D341Med (cell line): ENCODE measurements around the gene SOX1.

Experiments
- DNase-seq: peaks from one replicate; pipeline ENCODE4 v3.0.0; 2012; ENCODE audit warnings: low spot score

The SOX1 gene

DNA sequence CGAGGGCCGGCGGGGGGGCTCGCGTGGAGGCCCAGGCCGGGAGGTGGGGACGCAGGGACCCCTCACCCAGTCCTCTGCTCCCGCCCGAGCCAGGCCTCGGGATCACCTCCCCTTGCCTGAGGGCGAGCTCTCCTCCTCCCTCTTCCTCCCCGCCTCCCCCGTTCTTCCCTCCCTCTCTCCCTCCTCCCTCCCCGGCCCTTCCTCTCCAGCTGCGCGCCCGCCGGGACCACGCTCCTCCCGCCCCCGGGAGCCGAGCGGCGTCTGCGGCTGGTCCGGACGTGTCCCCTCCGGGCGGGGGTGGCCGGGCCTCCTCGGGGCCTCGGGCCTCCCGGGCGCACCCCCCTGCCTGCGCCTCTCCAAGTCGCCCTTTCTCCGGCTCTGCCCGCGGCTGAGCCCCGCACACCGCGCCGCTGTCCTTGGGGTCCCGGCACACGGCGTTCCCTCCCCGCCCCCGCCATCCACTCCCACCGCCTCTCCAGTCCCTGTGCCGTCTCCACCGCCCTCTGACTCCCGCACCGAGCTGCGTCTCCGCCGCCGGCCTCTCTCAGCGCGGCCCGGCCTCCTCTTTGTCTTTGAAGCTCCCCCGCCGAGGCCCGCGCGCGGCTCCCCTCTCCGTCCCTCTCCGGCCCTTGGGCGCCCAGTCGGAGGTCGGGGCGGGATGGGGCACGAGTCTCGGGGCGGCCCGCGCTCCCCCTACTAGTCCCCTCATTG is 5.7 kb downstream of the SOX1 start:
- no peak for DNase-seq

DNA sequence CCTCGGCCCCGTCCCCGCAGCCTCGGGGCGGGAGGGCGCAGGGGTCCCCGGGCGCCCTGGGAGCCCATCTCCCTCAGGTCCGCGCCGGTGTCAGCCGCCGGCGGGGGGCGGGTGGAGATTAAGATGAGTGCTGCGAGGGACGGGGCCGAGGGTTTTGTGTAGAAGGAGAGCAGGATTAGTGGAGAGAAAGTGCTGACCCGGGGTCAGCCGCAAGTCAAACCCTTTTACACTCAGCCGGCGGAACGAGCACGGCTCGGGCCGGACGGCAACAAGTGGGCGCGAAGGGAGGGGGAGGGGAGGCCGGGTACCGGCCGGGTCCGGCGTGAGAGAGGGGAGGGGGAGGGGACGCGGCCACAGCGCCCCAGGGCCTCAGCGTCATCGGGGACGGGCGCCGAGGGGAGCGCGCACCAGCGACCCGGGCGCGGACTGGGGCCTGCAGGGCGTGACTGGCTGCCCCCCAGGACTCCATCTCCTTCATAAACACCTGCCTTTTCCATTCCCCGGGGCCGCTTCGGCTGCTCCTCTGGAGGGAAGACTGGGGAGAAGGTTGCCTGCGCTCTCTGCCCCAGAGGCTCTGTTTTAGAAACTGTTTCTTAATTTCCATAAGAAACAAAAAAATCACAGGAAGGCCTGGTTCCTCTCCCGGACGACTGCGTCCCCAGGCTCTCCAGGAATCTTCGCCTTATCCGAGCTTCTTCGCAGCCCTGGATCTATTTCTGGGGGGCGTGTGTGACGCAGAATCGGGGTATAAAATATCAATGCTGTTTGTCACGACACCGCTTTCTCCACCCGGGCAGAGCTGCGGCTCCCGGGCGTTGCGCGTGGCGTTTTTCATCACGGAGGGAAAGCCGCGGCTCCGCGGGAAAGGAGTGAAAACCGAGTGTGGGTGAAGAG is 6.5 kb downstream of the SOX1 start:
- DNase-seq: no peak

- DNase-seq: no peak
These were observed 7.4 kb downstream of the SOX1 start for GRCh38 chr13:112074139-112074865.

DNA sequence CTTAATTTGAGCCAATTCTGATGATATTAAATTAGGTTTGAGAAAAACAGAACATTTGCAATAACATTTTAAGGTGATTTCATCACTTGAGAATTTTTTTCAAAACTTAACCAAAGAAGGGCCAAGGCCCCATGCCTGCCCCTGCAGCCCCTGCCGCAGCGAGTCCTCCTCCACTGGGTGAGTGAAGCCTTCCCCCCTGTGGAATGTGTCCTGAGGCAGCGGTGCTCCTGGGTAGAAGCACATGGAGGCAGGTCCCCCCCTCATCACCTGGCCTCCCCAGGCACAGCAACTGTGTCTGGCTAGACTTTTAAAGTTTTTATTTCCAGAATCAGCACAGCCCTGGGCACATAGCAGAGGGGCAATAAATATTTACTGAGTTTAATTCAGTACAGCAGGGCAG is 10.8 kb downstream of the SOX1 start:
- no peak for DNase-seq

- no peak for DNase-seq
These were observed 11.3 kb downstream of the SOX1 start for GRCh38 chr13:112078216-112078615.

GRCh38 chr13:112078879-112079531 is 12.1 kb downstream of the SOX1 start:
- DNase-seq: no peak

DNA sequence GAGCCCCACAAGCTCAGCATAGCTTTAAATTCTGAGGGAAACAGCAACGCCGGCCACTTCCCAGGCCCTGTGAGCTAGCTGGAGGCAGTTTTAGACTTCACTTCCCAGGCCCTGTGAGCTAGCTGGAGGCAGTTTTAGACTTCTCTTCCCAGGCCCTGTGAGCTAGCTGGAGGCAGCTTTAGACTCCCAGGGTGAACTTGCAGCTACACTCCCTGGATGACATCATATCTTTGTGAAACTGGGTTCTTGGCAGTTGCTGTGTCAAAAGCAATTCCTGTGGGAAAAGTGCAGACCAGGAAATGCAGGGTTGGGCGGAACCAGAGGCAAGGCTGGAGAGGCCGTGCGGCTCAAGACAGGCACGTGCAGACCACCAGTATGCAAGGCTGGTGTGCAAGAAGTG is 12.7 kb downstream of the SOX1 start:
- DNase-seq: no peak

GRCh38 chr13:112083971-112084370 is 17.0 kb downstream of the SOX1 start:
- no peak for DNase-seq

DNA sequence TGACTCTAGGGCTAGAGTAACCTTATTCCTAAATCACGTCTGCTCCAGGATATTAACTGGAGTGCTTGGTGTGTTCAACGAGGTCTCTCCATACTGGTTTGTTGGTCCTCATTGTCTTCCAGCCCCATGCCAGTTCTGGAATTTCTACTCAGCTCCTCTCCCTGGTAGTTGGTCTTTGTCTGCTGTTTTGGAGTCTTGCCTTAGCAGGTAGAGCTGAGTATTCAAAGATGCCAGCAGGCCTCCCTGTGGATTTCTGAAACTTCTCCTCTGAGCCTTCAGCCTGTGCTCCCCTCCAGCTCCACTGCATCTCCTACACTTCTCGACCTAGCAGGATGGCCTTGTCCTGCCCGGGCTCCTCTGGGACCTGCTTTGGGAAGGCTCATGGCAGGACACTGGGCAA is 25.5 kb downstream of the SOX1 start:
- no peak for DNase-seq

DNA sequence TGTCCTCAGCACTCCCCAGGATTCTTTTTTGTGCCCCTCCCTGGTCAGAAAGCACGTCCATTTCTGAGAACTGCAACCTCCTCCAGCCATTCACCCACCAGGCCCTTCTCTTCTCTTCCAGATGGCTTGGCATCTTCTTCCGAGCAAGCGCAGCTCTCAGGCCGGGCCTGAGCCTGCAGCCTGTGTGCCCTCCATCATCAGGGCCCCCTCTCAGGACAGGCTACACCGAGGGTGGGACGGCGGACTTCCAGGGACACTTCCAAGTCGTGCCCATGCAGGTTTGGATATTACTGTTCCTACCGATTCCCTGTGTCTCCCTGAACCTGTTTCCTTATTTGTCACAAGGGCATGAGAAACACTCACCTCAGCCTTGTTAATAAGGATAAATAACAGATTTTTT is 28.4 kb downstream of the SOX1 start:
- DNase-seq: no peak

DNA sequence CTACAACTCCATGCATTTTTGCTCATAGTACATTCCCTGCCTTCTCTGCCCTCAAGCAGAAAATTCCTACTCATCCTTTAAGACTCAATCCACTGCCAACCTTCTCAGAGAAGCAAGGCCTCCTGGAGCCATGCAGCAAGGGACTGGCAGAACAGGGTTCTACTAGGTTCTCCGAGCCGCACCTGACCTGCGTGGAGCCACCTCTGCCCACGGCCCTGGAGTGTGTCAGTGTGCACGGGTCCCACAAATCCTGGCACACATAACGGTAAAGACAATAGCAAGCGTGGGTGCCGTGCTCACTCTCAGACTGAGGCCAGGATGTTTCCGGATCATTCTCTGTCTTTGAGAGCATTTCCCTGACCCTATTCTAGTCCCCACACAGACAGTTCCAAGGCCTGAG is 30.0 kb downstream of the SOX1 start:
- no peak for DNase-seq

GRCh38 chr13:112097770-112098169 is 30.8 kb downstream of the SOX1 start:
- no peak for DNase-seq

DNA sequence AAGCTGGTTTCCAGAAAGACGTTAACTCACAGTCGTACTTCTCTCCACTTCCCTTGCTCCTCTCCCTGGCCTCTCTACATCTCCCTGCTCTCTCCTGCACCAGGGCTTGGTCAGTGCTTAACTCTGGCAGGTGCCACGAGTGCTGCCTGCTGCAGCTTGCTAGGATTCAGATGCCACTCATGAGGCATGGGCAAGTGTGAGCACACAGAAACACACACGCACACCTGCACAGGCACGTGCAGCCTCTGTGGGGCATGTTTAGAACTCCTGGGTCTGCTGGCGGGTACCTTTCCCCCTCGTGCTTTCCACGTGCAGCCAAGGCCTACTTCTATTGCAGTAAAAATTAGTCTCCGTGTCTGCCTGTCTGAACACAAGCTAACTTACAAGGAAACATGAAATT is 31.8 kb downstream of the SOX1 start:
- DNase-seq: no peak

- DNase-seq: no peak
These were observed 34.5 kb downstream of the SOX1 start for GRCh38 chr13:112101360-112101930.

DNA sequence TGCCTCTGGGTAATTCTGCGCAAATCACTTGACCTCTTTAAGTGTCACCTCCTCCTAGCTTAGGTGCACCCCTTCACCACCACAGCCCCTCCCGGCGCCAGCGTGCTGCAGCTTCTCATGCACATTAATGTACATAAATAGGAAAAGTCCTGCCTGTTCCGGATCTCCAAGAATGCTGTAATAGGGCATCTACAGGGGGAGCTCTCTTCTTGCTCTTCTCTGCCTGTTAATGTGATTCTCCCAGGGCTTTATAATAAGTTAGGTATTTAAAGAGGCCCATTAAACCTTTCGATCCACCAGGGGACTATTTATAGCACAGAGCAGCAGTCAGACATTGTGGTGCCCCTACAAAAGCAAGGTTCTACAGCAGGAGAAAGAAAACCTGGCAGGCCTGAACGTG is 35.3 kb downstream of the SOX1 start:
- DNase-seq: no peak

DNA sequence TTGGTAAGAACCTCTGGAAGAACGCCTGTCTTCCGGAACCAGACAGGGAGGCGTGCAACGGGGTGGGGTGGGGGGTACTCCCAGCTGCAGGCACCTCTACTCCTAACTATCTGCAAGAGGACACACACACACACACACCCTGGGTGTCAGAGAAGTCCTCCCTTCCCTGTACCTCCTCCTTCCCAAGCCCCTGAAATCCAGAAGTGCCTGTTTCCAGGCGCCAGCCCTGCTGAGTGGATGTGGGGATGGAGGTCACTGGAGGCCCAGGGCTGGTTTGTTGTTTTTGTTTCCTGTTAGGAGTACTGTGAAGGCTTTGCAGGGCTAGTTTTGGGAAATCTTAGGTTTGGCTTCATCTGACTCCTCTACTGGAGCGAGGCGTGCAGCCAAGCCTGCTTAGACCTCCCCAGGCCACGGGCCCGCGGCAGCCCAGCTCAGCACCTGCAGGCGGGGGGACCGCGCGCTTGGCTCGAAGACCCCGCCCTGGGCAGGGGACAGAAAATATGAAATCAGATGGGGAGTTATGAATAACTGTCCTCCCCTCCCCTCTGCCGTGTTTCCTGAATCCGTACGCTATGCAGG is 36.4 kb downstream of the SOX1 start:
- no peak for DNase-seq

DNA sequence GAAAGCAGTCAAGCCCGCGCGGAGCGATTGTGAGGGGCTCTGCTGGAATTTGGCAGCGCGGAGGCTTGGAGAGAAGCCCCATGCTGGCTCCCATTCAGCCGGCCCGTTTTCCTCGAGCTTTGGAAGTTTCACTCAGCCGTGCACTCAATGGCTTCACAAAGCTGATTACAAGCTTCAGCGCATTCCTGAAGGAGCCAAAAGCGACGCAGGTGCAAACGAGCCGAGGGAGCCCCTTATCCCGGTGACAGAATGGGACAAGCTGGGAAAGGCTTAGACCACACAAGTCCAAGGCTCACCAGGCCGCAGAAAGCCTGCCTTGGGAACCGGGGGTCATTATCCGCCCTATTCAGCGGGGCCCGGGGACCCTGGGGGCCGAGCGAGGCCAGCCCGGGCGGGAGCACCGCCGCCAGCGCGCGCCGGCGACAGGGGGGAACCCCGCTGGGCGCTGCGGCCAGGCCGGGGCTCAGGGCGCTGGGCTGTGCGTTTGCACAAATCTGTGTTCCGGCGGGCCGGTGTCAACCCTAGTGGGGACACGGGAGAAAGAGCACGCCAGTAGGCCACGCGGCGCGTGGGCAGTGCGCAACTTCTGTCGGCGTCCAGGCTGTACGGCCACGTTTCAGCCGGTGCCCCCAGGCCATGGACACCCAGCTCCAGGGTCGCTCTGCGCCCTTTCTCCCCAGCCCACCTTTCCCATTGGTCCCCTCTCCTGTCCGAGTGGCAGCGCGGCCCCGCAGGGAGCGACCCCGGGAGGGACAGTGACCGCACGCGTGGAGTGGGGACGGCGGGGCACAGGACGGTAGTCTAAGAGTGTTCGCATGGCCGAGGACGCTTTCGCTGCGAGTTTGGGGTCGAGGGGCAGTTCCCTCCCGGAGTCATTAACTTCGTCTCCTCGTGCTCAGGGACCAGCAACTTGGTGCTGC is 37.3 kb downstream of the SOX1 start:
- no peak for DNase-seq

DNA sequence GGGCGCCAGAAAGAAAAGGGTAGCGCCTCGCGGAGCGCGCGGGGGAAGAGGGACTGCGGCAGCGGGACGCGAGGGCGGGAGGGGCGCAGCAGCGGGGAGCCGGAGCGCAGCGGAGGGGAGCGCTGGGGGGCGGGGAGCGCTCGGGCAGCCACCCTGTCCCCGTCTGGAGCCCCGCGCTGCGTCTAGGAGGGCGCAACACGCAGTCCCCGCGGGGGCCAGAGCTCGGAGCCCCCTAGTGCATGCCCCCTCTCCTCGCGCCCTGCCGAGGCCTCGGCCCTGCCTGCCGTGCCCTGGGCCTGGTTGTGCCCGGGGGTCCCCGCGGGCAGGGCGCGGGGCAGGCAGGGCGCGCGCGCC is 37.9 kb downstream of the SOX1 start:
- DNase-seq: no peak

DNA sequence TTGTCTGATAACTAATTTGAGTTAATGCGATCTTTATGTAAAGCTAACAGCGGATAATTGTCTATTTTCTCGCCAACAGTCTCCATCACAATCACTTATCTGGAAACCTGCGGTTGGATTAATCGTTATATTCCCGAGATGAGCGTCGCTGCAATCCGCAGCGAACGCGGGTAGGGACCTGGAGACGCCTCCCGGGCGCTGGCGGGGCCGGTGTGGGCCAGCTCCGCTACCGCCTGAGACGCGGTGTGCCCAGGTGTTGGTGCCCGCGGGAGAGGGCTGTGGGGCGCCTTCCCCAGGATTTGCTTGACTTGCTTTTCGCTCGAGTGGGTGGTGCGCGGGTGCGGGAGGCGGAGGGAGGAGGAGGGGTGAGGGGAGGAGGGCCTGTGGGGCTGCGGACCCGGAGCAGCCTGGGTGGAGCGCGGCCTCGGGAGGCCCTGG is 38.3 kb downstream of the SOX1 start:
- no peak for DNase-seq

DNA sequence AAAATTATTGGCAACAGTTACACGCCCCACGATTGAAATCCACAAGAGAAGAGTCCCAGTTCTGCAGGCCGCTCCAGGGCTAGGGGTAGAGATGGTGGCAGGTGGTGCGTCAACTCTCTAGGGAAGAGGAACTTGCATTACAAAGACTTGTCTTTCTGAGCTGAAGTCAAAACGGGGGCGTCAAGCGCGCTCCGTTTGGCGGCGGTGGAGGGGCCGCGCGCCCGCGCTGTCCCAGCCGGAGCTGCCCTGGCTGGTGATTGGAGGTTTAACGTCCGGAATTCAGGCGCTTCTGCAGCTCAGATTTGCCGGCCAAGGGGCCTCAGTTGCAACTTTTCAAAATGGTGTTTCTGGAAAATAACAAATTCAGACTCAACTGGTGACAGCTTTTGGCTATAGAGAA is 38.9 kb downstream of the SOX1 start:
- no peak for DNase-seq
